IPS-18a (cell line): ENCODE results near the gene EXOC4.
"Not testable (repeated sequence)": the region's sequence is repeated elsewhere in the genome, so short reads cannot be mapped to it uniquely, and the experiment has no call there.

ENCODE experiments used
- H3K27ac ChIP-seq: one replicate; pipeline ENCODE4 v1.5.1; 2013; ENCODE audit warnings: low read length
- H3K27me3 ChIP-seq: one replicate; pipeline ENCODE4 v1.6.1; 2013; ENCODE audit warnings: mild to moderate bottlenecking, low read length; ENCODE audit not compliant: control insufficient read depth, insufficient read depth
- H3K36me3 ChIP-seq: one replicate; pipeline ENCODE4 v1.6.1; 2013; ENCODE audit warnings: low read depth, low read length; ENCODE audit not compliant: control insufficient read depth
- H3K4me1 ChIP-seq: one replicate; pipeline ENCODE4 v1.6.1; 2013; ENCODE audit warnings: low read depth, low read length; ENCODE audit not compliant: control insufficient read depth
- H3K4me3 ChIP-seq: one replicate; pipeline ENCODE4 v1.5.1; 2013; ENCODE audit warnings: low read length
- H3K9ac ChIP-seq: one replicate; pipeline ENCODE4 v1.6.1; 2013; ENCODE audit warnings: mild to moderate bottlenecking, low read length, moderate library complexity
- H3K9me3 ChIP-seq: one replicate; pipeline ENCODE4 v1.6.1; 2013; ENCODE audit warnings: low read depth, low read length; ENCODE audit not compliant: control insufficient read depth

The EXOC4 gene

GRCh38 chr7:133315332-133316040, 62.6 kb downstream of the EXOC4 start:
- H3K4me1 ChIP-seq: no peaks in the 10 kb centered on the region
- no peak overlapping the region for H3K9ac ChIP-seq
- no peaks in the 10 kb centered on the region for H3K27me3 ChIP-seq
- no peak overlapping the region for H3K4me3 ChIP-seq
- no peaks in the 10 kb centered on the region for H3K9me3 ChIP-seq
- no peaks in the 10 kb centered on the region for H3K36me3 ChIP-seq
- no peak overlapping the region for H3K27ac ChIP-seq

- H3K9me3 ChIP-seq: peaks cover 6% of the 10 kb centered on the region
- H3K4me1 ChIP-seq: no peaks in the 10 kb centered on the region
- H3K27me3 ChIP-seq: no peaks in the 10 kb centered on the region
- no peaks in the 10 kb centered on the region for H3K36me3 ChIP-seq
- H3K27ac ChIP-seq: no peak overlapping the region
- no peak overlapping the region for H3K4me3 ChIP-seq
- no peak overlapping the region for H3K9ac ChIP-seq
Observed at GRCh38 chr7:133319842-133320241, 67.0 kb downstream of the EXOC4 start.

- H3K4me3 ChIP-seq: no peak overlapping the region
- no peak overlapping the region for H3K9ac ChIP-seq
- peaks cover 6% of the 10 kb centered on the region for H3K9me3 ChIP-seq
- no peaks in the 10 kb centered on the region for H3K36me3 ChIP-seq
- H3K27ac ChIP-seq: no peak overlapping the region
- H3K27me3 ChIP-seq: no peaks in the 10 kb centered on the region
- H3K4me1 ChIP-seq: no peaks in the 10 kb centered on the region
Observed at GRCh38 chr7:133320891-133321290, 68.0 kb downstream of the EXOC4 start.

GRCh38 chr7:133321366-133321765, 68.5 kb downstream of the EXOC4 start:
- not testable (repeated sequence) for H3K27ac ChIP-seq, H3K4me1 ChIP-seq, H3K36me3 ChIP-seq, H3K4me3 ChIP-seq, H3K9me3 ChIP-seq, H3K9ac ChIP-seq, H3K27me3 ChIP-seq

DNA sequence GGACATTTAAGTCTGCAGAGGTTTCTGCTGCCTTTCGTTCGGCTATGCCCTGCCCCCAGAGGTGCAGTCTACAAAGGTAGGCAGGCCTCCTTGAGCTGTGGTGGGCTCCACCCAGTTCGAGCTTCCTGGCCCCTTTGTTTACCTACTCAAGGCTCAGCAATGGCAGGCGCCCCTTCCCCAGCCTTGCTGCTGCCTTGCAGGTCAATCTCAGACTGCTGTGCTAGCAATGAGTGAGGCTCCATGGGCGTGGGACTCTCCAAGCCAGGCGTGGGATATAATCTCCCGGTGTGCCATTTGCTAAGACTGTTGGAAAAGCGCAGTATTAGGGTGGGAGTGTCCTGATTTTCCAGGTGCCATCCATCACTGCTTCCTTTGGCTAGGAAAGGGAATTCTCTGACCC, 73.9 kb downstream of the EXOC4 start:
- not testable (repeated sequence) for H3K9ac ChIP-seq, H3K27me3 ChIP-seq, H3K9me3 ChIP-seq, H3K4me3 ChIP-seq, H3K27ac ChIP-seq, H3K36me3 ChIP-seq, H3K4me1 ChIP-seq

- H3K36me3 ChIP-seq, H3K4me1 ChIP-seq, H3K9me3 ChIP-seq, H3K9ac ChIP-seq, H3K27me3 ChIP-seq, H3K27ac ChIP-seq, H3K4me3 ChIP-seq: not testable (repeated sequence)
Observed at GRCh38 chr7:133328021-133328420, 75.1 kb downstream of the EXOC4 start.

DNA sequence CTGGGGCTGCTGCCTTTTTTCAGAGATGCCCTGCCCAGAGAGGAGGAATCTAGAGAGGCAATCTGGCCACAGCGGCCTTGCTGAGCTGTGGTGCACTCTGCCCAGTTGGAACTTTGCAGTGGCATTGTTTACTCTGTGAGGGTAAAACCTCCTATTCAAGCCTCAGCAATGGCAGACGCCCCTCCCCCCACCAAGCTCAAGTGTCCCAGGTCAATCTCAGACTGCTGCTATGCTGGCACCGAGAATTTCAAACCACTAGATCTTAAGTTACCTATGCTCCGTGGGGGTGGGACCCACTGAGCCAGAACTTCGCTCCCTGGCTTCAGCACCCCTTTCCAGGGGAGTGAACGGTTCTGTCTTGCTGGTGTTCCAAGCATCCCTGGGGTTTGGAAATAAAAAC, 77.2 kb downstream of the EXOC4 start:
- Histone ChIP-seq H3K27ac (no peak overlapping the region), H3K36me3 (no peaks in the 10 kb centered on the region), H3K4me1 (peaks cover 3% of the 10 kb centered on the region), H3K9me3 (no peaks in the 10 kb centered on the region), H3K9ac (no peak overlapping the region), H3K27me3 (no peaks in the 10 kb centered on the region), H3K4me3 (no peak overlapping the region)

- H3K36me3 ChIP-seq: no peaks in the 10 kb centered on the region
- no peak overlapping the region for H3K9ac ChIP-seq
- no peaks in the 10 kb centered on the region for H3K27me3 ChIP-seq
- H3K27ac ChIP-seq: no peak overlapping the region
- H3K4me1 ChIP-seq: peaks cover 3% of the 10 kb centered on the region
- no peaks in the 10 kb centered on the region for H3K9me3 ChIP-seq
- no peak overlapping the region for H3K4me3 ChIP-seq
Observed at GRCh38 chr7:133331861-133332260, 79.0 kb downstream of the EXOC4 start.

GRCh38 chr7:133339772-133340171, 86.9 kb downstream of the EXOC4 start:
- no peaks in the 10 kb centered on the region for H3K27me3 ChIP-seq
- peaks cover 8% of the 10 kb centered on the region for H3K9me3 ChIP-seq
- H3K27ac ChIP-seq: no peak overlapping the region

GRCh38 chr7:133344275-133344674, 91.4 kb downstream of the EXOC4 start:
- Histone ChIP-seq H3K36me3 (no peaks in the 10 kb centered on the region), H3K27ac (no peak overlapping the region), H3K27me3 (no peaks in the 10 kb centered on the region), H3K9ac (no peak overlapping the region), H3K9me3 (peaks cover 3% of the 10 kb centered on the region), H3K4me1 (peaks cover 25% of the 10 kb centered on the region), H3K4me3 (no peak overlapping the region)

More at GRCh38 chr7:133339772-133340171, 86.9 kb downstream of the EXOC4 start:
- H3K9ac ChIP-seq: no peak overlapping the region
- H3K4me3 ChIP-seq: no peak overlapping the region
- H3K4me1 ChIP-seq: peaks cover 12% of the 10 kb centered on the region
- no peaks in the 10 kb centered on the region for H3K36me3 ChIP-seq

DNA sequence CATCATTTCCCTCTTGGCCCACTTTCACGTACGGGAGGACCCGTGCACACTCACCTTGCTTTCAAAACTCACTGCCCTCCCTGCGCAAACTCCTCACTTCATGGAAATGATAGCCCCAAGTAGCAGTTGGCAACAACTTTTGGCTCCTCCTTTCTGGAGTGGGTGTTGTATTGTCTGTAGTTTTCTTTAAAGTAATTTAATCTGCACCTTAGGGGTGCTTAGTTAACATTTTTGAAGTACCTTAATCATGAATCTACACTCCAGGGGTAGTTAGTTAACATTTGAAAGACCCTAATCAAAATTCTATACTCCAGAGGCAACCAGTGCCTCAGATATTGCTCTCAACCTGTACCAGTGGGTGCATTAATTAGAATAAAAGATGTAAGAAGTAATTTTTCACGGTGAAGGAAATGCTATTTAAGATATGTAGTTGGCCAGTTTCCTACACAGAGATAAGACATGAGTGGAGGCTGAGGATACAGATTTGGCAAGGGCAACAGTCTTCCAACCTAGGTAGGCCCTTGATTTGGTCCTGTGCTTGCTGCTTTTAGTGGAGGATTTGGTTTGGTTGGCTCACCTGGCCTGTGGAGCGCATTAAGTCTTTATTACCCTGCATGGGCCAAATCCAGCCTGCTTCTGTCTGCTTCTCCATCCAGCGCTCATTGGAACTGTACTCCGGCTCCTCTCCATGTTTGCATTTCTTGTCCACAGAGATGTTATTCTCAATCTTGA, 93.0 kb downstream of the EXOC4 start:
- H3K4me3 ChIP-seq: no peak overlapping the region
- H3K27ac ChIP-seq: no peak overlapping the region
- no peaks in the 10 kb centered on the region for H3K9me3 ChIP-seq
- no peaks in the 10 kb centered on the region for H3K27me3 ChIP-seq
- H3K36me3 ChIP-seq: no peaks in the 10 kb centered on the region
- H3K4me1 ChIP-seq: peaks cover 25% of the 10 kb centered on the region
- no peak overlapping the region for H3K9ac ChIP-seq

DNA sequence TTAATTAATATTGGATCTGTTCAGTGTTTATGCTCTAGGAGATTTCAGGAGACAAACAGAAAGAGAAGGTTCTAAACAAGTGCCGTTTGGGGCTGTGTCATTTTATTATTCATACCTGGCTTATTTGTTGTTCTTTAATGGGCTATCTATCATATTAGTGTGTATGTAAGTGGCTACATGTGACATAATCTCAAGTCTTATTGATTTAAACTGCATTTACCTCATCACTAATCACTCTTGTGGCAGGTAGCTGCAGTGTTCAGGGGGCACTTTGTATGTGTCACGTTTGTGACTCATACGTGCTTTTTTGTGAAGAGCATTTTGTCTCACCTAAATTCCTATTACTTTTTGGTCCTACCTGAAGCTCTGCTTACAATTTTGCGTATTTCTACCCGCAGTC, 95.4 kb downstream of the EXOC4 start:
- Histone ChIP-seq H3K27ac (no peak overlapping the region), H3K4me1 (peaks cover 20% of the 10 kb centered on the region), H3K36me3 (no peaks in the 10 kb centered on the region), H3K9ac (no peak overlapping the region), H3K9me3 (peaks cover 13% of the 10 kb centered on the region), H3K4me3 (no peak overlapping the region), H3K27me3 (no peaks in the 10 kb centered on the region)
